Nephron progenitor cell (in vitro differentiated cells): ENCODE results near the gene AMMECR1.
"Not testable (repeated sequence)": the region's sequence is repeated elsewhere in the genome, so short reads cannot be mapped to it uniquely, and the experiment has no call there.

Experiments used
- DNase-seq: peaks from one replicate; pipeline ENCODE4 v3.0.0; 2021
- H3K27ac Mint-ChIP-seq: 2 replicates; pipeline ENCODE4 v1.8.0; 2021; ENCODE audit warnings: mild to moderate bottlenecking, moderate library complexity, mixed read lengths
- H3K27me3 Mint-ChIP-seq: 2 replicates; pipeline ENCODE4 v1.8.0; 2021; ENCODE audit warnings: mild to moderate bottlenecking, low read depth, mixed read lengths; ENCODE audit not compliant: poor library complexity
- H3K36me3 Mint-ChIP-seq: 2 replicates; pipeline ENCODE4 v1.8.0; 2021; ENCODE audit warnings: low read depth, mixed read lengths
- H3K4me1 Mint-ChIP-seq: 2 replicates; pipeline ENCODE4 v1.8.0; 2021; ENCODE audit warnings: mixed read lengths
- H3K4me3 Mint-ChIP-seq: 2 replicates; pipeline ENCODE4 v1.8.0; 2021; ENCODE audit warnings: mild to moderate bottlenecking, moderate library complexity, mixed read lengths
- H3K9me3 Mint-ChIP-seq: 2 replicates; pipeline ENCODE4 v1.8.0; 2021; ENCODE audit warnings: mild to moderate bottlenecking, moderate library complexity, mixed read lengths
- TF ChIP-seq, protein P1 (sequence below): fragments of 200-600 bp; sonication (generic); IDR thresholded peaks from 2 replicates; pipeline ENCODE4 v1.5.0; 2021; ENCODE audit warnings: antibody characterized with exemption

Gene AMMECR1

DNA sequence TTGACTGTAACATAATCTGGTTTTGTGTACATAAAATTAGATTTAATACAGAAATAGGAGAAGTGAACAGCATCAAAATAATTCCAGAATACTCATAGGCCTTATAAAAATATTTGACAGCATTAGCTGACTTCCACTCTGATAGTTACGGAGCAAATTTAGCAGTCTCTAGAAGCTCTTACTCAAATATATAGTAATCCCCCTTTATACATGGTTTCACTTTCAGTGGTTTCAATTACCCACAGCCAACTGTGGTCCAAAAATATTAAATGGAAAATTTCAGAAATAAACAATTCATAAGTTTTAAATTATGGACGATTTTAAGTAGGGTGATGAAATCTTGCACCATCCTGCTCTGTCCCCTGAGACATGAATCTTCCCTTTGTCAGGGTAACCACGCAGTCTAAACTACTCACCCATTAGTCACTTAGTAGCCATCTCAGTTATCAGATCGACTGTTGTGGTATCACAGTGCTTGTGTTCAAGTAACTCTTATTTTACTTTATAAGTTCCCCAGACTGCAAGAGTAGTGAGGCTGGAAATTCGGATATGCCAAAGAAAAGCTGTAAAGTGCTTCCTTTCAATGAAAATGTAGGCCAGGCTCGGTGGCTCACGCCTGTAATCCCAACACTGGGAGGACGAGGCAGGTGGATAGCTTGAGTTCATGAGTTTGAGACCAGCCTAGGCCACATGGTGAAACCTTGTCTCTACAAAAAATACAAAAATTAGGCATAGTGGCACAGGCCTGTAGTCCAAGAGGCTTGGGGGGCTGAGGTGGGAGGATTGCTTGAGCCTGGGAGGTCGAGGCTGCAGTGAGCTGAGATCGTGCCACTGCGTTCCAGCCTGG is 23.5 kb upstream of the AMMECR1 start:
- Mint-ChIP-seq H3K9me3 (no peaks in the 10 kb centered on the region), H3K4me1 (no peaks in the 10 kb centered on the region), H3K4me3 (no peak overlapping the region), H3K36me3 (no peaks in the 10 kb centered on the region), H3K27ac (no peak overlapping the region), H3K27me3 (peaks cover 3% of the 10 kb centered on the region)
- TF ChIP-seq, protein P1, sequence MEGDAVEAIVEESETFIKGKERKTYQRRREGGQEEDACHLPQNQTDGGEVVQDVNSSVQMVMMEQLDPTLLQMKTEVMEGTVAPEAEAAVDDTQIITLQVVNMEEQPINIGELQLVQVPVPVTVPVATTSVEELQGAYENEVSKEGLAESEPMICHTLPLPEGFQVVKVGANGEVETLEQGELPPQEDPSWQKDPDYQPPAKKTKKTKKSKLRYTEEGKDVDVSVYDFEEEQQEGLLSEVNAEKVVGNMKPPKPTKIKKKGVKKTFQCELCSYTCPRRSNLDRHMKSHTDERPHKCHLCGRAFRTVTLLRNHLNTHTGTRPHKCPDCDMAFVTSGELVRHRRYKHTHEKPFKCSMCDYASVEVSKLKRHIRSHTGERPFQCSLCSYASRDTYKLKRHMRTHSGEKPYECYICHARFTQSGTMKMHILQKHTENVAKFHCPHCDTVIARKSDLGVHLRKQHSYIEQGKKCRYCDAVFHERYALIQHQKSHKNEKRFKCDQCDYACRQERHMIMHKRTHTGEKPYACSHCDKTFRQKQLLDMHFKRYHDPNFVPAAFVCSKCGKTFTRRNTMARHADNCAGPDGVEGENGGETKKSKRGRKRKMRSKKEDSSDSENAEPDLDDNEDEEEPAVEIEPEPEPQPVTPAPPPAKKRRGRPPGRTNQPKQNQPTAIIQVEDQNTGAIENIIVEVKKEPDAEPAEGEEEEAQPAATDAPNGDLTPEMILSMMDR: no peak
- no peak for DNase-seq

DNA sequence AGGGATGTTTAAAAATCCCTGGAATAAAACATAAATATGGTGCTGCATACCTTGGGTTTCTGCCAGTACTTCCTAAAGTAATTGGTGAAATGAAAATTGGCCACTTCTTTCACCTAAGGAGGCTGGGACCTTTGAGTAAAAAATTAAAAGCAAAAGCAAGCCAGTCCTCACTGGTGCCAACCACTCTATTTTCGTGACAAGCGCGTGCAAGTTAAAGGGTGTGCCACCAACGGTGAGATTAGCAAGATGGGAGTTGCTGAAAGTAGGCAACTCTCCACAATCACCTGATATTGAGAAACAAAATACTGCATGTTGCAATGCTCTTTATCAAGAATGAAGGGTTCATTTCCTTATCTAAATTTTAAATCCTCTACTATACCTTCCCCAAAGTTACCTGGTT is 21.1 kb upstream of the AMMECR1 start:
- Mint-ChIP-seq H3K27me3 (peaks cover 3% of the 10 kb centered on the region), H3K36me3 (no peaks in the 10 kb centered on the region), H3K4me3 (no peak overlapping the region)

DNA sequence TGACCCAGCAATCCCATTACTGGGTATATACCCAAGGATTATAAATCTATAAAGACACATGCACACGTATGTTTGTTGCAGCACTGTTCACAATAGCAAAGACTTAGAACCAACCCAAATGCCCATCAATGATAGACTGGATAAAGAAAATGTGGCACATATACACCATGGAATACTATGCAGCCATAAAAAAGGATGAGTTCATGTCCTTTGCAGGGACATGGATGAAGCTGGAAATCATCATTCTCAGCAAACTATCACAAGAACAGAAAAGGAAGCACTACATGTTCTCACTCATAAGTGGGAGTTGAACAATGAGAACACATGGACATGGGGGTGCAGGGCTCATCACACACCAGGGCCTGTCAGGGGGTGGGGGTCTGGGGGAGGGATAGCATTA is 15.6 kb upstream of the AMMECR1 start:
- not testable (repeated sequence) for H3K9me3 Mint-ChIP-seq, H3K4me3 Mint-ChIP-seq, H3K27me3 Mint-ChIP-seq, H3K36me3 Mint-ChIP-seq, DNase-seq, H3K4me1 Mint-ChIP-seq, H3K27ac Mint-ChIP-seq

More for the DNA sequence above, 21.1 kb upstream of the AMMECR1 start:
- TF ChIP-seq, protein P1: no peak
- DNase-seq: no peak
- Mint-ChIP-seq H3K4me1 (no peaks in the 10 kb centered on the region), H3K9me3 (no peaks in the 10 kb centered on the region), H3K27ac (no peak overlapping the region)

DNA sequence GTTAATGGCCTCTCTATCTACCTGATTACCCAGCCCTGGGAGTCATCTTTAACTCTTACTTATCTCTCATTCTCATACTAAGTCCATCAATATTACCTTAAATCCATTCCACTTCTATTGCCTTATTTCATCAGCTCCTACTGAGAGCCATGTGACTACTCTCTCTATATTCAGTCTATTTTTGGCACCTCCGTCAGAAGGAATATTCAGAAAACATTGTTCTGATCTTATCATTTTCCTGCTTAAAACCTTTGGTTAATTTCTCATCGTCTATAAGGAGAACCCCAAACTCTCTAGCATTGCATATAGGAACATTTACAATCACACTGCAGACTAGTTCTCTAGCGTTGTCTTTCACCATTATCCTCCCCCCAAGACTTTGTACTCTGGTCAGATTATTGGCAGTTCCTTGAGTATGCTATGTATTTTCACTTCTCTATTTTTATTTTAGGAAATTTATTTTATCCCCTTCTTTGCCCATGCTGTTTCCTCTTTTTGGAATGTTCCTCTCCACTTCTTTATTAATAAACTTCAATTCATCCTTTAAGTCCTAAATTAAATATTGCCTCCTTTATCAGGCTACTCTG is 13.7 kb upstream of the AMMECR1 start:
- no peaks in the 10 kb centered on the region for H3K27me3 Mint-ChIP-seq
- H3K9me3 Mint-ChIP-seq: no peaks in the 10 kb centered on the region
- no peaks in the 10 kb centered on the region for H3K36me3 Mint-ChIP-seq
- H3K27ac Mint-ChIP-seq: no peak overlapping the region
- TF ChIP-seq, protein P1: no peak
- DNase-seq: no peak
- H3K4me3 Mint-ChIP-seq: no peak overlapping the region
- no peaks in the 10 kb centered on the region for H3K4me1 Mint-ChIP-seq

DNA sequence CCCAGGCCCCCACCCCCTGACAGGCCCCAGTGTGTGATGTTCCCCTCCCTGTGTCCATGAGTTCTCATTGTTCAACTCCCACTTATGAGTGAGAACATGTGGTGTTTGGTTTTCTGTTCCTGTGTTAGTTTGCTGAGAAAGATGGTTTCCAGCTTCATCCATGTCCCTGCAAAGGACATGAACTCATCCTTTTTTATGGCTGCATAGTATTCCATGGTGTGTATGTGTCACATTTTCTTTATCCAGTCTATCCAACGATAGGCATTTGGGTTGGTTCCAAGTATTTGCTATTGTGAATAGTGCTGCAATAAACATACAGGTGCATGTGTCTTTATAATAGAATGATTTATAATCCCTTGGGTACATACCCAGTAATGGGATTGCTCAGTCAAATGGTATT is 10.7 kb upstream of the AMMECR1 start:
- DNase-seq, H3K4me1 Mint-ChIP-seq, H3K9me3 Mint-ChIP-seq, H3K27ac Mint-ChIP-seq, H3K27me3 Mint-ChIP-seq, H3K36me3 Mint-ChIP-seq, H3K4me3 Mint-ChIP-seq: not testable (repeated sequence)

DNA sequence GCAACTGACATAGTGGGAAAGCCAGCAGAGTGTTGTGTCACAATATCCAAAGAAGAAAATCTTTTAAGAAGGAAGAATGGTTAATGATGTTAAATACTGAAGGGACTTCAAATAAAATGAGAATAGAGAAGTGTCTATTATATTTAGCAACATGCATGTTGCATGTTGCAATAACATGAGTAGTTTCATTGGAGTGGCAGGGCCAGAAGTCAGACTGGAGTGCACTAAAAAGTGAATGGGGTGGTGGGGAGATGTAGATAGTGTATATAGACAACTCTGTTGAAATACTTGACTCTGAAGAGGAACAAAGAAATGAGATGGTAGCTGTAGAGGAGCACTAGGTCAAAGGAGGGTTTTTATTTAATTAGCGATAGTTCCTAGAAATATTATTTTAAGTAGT is 9.5 kb upstream of the AMMECR1 start:
- H3K4me3 Mint-ChIP-seq: no peak overlapping the region
- H3K36me3 Mint-ChIP-seq: no peaks in the 10 kb centered on the region
- H3K27ac Mint-ChIP-seq: no peak overlapping the region
- peaks cover 9% of the 10 kb centered on the region for H3K9me3 Mint-ChIP-seq
- no peaks in the 10 kb centered on the region for H3K4me1 Mint-ChIP-seq
- TF ChIP-seq, protein P1: no peak
- no peak for DNase-seq
- peaks cover 2% of the 10 kb centered on the region for H3K27me3 Mint-ChIP-seq

DNA sequence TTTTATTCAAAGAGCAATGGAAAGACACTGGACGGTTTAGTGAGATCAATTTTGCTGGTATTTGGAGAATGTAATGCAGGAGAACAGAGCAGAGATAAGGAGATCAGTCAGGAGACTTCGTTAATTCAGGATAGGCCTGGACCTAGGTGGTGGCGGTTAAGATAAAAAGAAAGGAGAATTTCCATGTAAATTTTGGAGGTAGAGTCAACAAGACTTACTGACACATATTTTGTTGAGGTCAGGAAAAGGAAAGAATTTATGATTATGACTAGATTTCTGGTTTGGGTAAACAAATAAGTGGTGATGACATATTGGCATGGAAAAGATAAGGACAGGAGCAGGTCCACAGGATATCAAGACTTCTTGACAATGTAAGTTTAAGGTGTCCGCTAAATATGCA is 8.8 kb upstream of the AMMECR1 start:
- DNase-seq: no peak
- Mint-ChIP-seq H3K27ac (no peak overlapping the region), H3K36me3 (no peaks in the 10 kb centered on the region), H3K4me3 (no peak overlapping the region), H3K27me3 (peaks cover 2% of the 10 kb centered on the region), H3K4me1 (no peaks in the 10 kb centered on the region), H3K9me3 (peaks cover 9% of the 10 kb centered on the region)
- TF ChIP-seq, protein P1: no peak
